HG03378 (cell line): ENCODE results near the gene CDC5L.
A peak's percentile ranks its signal among the peaks of the same experiment; 100 is the strongest.

Experiments used
- ATAC-seq: cut with Tn5 transposase; IDR thresholded peaks from one replicate; pipeline ENCODE4 v1.9.1; 2021; ENCODE audit warnings: mild to moderate bottlenecking, moderate library complexity; ENCODE audit not compliant: unreplicated experiment

The CDC5L gene

GRCh38 chr6:44373051-44373450 is 14.5 kb upstream of the CDC5L start:
- no peak for ATAC-seq

GRCh38 chr6:44373787-44374186 is 13.7 kb upstream of the CDC5L start:
- no peak for ATAC-seq

DNA sequence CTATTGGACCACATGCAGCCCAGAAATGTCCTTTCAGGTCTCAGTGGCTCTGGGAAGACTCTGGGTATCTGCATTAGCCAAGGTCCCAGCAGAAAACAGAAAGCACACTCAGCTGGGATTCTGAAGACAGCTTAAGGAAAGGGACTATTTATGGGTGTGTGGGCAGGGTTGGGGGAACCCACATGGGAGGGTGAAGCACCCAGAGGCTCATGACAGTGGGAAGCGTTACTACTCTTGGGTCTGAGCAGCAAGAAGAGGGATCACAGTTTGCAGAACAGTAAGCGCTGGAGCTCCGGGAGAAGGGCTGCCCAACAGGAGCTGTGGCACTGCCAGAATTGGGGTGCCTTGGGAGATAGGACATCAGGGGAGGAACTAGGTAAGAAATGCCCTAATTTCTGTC is 12.4 kb upstream of the CDC5L start:
- ATAC-seq, result no peak

DNA sequence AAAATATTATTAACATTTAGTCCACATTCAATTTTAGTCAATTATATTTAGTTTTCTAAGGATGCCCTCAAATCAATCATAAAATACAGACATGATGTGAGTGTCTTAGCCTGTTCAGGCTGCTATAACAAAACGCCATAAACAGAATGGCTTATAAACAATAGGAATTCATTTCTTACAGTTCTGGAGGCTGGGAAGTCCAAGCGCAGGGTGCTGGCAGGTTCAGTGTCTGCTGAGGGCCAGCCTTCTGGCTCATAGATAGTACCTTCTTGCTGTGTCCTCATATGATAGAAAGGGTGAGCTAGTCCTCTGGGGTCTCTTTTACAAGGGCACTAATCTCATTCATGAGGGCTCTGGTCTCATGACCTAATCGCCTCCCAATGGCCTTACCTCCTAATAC is 10.0 kb upstream of the CDC5L start:
- no peak for ATAC-seq

- ATAC-seq, result no peak
These were observed 9.5 kb upstream of the CDC5L start for GRCh38 chr6:44377971-44378370.

DNA sequence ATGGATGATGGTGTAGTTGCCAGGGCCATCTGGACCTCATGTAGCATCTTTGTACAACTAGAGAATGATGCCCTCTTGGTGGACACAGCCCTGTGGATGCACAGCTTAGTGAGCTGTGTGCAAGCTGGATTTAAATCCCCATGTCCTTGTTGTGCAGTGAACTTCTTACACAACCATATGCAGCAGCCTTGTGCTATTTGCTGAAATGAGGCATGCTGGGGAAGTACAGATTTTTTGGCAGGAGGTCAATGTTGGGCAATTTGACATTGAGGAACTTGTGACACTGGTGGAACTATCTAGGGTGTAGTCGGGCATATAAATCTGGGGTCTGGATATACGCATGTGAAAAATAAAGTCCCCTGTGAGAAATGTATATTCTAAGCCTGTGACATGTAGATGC is 5.8 kb upstream of the CDC5L start:
- no peak for ATAC-seq

- ATAC-seq, result no peak
These were observed 1.1 kb upstream of the CDC5L start for GRCh38 chr6:44386364-44386928.

DNA sequence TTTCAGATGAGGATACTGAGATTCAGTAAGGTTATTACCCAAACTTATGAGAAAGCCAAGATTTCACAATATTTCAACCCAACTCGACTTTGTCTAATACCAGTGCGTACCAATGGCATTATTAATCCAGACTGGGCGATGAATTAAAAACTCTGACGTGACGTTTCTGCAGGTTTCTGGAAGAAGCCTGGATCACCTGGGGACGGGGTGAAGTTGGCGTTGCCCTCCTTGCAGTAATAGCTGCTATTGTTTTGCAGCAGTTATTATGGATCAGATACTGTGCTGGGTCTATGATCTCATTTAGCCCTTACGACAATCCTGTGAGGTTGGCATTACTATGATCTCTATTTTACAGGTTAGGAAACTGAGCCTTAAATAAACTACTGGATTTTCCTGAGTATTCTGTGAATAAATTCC is 569 bp upstream of the CDC5L start:
- ATAC-seq, result peak; percentile 21

DNA sequence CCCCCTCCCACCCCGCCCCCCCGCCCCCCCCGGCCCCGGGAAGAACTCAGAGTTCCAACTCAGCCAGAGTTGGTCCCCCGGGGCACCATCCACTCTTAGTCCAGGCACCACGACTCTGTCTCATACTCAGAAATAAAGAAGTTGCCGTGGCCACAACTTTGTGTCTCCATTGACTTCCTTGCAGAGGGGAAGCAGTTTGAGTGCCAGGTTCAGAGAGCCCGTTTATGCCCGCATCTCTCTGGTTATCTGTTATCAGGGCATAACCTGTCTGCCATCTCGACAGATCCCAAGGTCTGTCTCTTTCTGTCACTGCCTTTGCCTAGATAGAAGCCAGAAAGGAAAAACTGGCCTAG is 605 bp downstream of the CDC5L start:
- no peak for ATAC-seq

DNA sequence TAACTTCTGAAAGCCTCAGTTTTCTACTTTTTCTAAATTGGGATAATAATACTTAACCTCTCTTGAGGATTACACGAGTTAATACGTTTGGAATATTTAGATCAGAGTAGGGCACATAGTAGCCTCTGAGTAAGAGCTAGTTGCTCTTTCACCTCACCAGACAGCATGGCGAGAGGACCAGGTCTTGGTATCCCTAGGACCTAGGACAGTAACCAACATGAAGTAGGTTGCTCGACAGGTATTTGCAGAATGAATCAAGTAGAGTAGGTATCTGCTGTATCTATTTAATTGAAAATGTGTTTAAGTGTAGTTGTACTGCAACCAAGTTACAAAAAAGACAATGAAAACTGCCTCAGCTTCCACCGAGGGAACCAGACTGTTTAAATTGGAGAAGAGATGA is 1.4 kb downstream of the CDC5L start:
- ATAC-seq, result no peak

- ATAC-seq, result no peak
These were observed 2.7 kb downstream of the CDC5L start for GRCh38 chr6:44390158-44390683.

- ATAC-seq, result no peak
These were observed 8.0 kb downstream of the CDC5L start for GRCh38 chr6:44395501-44395900.

DNA sequence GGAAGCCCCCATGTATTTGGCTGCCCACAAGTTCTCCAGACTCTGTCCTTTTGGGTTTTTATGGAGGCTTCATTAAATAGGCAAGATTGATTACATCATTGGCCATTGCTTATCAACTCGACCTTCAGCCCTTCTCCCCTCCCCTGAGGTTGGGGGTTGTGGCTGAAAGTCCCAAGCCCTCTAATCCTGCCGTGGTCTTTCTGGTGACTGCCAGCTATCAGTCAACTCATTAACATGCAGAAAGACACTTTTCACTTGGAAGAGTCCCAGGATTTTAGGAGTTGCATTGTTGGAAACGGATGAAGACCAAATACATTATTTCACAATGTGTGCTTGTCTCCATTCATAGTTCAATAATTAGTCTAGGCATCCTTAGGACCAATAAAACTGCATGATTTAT is 9.5 kb downstream of the CDC5L start:
- ATAC-seq, result no peak

DNA sequence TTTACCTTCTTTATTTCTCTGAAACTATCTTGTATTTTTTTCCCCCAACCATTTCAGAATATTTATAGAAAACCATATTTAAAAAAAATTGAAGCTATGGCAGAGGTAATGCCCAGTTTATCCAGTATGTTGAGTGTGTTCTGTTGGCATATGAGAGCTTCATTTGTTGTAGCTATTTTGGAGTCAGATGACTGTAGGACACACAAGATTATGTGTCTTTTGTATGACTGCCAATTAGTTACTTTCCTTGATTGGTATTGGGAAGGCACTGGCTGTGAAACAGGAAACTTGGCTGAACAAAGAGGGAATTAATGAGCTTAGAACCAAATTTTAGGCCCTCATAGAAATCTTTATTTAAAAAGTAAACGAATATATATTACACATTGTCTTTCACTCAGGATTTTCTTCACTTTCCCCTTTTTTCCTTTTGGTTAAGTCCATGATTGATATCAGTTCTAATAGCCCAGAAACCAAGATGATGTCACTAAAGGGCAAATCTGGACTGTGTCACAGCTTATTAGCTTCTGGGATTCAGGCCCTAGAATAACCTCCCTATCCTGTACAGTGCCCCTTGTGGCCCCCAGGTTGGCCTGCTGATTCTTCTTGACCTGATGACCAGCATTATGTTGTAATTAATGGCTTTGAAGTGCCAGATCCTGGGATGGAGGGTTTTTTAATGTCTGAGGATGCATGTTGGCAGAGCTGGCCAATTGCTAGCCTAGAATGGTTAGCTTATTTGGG is 10.1 kb downstream of the CDC5L start:
- no peak for ATAC-seq

DNA sequence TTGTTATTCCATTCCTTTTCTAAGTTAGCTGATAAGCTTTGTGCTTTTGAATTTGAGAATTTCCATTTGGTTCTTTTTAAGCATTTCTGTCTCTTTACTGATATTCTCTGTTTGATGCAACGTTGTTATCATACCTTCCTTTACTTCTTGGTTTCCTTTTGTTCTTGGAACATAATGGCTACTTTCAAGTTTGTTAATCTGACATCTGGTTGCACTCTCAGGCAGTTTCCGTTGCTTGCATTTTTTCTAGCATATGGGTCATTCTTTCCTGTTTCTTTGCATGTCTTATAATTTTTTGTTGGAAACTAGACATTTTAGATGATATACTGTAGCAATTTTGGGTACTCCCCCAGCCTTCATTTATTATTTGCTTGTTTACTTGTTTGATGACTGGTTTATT is 12.5 kb downstream of the CDC5L start:
- ATAC-seq, result no peak

DNA sequence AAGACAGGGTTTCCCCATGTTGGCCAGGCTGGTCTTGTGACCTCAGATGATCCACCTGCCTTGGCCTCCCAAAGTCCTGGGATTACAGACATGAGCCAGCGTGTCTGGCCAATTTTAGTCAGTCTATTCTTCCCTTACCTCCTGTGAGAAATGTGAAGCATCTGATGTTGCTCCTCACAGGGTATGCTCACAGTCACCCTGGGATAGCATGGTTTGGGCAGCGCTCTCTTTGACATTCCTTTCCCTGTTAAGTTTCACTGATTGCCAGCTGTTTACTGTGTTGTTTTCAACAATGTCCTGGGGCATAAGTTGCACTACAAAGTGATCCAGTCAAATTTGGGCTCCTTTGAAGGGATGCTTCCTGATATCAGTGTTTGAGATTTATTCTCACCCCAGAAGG is 13.1 kb downstream of the CDC5L start:
- ATAC-seq, result no peak

GRCh38 chr6:44401138-44401537 is 13.6 kb downstream of the CDC5L start:
- no peak for ATAC-seq

- no peak for ATAC-seq
These were observed 16.7 kb downstream of the CDC5L start for GRCh38 chr6:44404022-44404714.

DNA sequence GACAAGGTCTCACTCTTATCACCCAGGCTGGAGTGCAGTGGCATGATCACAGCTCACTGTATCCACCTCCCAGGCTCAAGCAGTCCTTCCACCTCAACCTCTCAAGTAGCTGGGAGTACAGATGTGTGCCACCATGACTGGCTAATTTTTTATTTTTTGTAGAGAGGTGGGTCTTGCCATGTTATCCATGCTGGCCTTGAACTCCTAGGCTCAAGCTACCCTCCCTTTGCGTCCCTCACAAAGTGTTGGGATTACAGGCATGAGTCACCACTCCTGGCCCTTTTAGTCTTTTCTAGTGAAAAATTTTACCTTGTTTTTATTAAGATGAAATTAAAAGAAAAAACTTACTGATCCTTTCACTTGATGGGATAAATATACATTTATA is 17.2 kb downstream of the CDC5L start:
- ATAC-seq, result no peak

DNA sequence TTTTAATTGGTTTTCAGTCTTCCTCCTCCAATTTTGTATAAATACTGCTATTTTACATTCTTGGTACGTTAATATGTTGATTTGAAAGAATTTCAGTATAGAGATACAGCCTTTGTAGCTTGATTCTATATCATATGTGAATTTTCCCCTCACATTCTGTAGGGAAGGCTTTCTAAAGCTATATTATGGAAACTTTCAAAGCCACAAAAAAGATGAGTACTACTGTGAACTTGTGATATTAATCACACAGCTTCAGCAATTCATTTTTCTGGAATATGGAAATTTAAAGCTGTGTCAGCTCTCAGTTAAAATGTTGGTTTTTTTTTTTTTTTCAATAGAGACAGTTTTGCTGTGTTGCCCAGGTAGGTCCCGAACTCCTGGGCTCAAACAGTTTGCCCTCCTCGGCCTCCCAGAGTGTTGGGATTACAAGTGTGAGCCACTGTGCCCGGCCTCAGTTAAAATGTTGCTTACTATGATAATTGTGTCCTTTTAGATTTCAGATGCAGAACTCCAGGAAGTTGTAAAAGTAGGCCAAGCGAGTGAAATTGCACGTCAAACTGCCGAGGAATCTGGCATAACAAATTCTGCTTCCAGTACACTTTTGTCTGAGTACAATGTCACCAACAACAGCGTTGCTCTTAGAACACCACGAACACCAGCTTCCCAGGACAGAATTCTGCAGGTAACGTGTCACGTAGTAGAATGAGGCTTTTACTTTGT is 20.6 kb downstream of the CDC5L start:
- no peak for ATAC-seq

GRCh38 chr6:44409207-44409794 is 21.8 kb downstream of the CDC5L start:
- no peak for ATAC-seq
